ENCODE measurements around the gene PRCP. TPM values are rescaled to one million over a fixed set of nuclear protein-coding genes. Genes with fewer than 3 reads are reported as not detected.
A peak's percentile ranks its signal among the peaks of the same experiment; 100 is the strongest.

The PRCP gene
- total RNA-seq, 1 experiment from 2014 or later = 46.4 TPM

DNA sequence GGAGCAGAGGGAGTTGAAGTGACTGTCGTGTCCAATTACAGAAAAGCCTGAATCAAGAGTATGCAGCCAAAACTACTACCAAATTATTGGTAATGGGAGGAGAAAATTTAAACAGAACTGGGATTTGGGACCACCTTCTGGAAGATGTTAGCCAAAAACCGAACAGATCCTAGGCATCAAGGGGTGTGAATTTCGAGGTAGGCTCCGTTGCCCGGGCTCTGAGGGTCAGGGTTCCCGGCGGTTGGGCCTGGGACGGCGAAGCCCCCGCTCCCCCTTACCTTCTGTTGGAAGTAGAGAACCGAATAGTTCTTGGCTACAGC, 313 bp downstream of the PRCP start:
- no peak for DNase-seq
- Histone ChIP-seq H3K36me3 (replicated peaks; ENCODE audit: control insufficient read depth, insufficient read depth, low read length) (no peaks in the 10 kb centered on the region), H3K4me3 (ENCODE audit: insufficient read depth, low read depth, low read length) (peak overlapping the region; percentile 77), H3K27me3 (ENCODE audit: control insufficient read depth, insufficient read depth, low read length) (no peaks in the 10 kb centered on the region)

DNA sequence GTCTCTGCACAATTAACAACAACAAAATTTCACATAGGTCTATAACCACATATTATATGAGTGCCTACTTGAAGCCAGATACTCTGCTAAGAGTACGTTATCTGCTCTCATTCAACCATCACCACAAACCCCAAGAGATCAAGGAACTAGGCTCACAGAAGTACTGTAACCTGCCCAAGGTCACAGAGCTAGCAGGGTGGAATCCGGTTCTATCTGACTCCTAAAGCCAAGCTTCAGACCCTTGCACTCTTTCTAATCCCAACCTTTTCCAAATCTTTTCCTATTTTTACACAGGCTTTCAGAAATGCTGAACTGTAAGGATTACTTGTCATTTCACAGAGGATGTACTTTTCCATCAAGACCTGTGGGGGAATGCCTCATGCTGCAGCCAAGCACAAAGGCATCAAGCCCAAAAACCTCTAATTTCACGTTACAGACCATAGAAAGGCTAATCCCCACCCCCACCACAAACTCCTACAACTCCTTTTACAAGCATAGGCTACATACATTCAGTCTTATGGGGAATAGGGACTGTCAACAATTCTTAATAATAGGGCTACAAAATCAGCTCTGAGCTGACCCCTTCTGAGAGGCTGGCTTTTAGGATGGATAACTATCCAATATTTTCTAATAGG, 927 bp downstream of the PRCP start:
- no peak for DNase-seq
- Histone ChIP-seq H3K4me3 (ENCODE audit: insufficient read depth, low read depth, low read length) (peak overlapping the region; percentile 77), H3K36me3 (replicated peaks; ENCODE audit: control insufficient read depth, insufficient read depth, low read length) (no peaks in the 10 kb centered on the region), H3K27me3 (ENCODE audit: control insufficient read depth, insufficient read depth, low read length) (no peaks in the 10 kb centered on the region)

DNA sequence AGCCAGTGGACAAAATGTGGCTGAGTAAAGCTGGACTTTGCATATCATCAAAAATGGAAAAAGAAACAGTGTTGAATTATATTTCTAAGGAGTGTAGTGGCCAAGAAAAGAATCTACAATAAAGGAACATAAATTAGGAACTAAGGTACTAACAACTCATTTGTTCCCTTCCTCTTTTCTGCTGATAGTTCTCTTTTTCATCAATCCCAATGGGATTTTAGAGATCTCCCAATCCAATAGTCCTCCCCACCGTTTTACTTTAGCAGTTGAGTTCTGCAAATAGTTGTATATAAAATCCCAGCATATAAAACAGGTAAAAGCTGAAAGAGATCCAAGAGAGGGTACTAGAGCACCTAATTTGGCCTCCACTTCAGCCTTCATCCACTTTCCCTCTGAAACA, 2.0 kb downstream of the PRCP start:
- H3K4me3 ChIP-seq (ENCODE audit: insufficient read depth, low read depth, low read length) = no peak overlapping the region
- DNase-seq = no peak

DNA sequence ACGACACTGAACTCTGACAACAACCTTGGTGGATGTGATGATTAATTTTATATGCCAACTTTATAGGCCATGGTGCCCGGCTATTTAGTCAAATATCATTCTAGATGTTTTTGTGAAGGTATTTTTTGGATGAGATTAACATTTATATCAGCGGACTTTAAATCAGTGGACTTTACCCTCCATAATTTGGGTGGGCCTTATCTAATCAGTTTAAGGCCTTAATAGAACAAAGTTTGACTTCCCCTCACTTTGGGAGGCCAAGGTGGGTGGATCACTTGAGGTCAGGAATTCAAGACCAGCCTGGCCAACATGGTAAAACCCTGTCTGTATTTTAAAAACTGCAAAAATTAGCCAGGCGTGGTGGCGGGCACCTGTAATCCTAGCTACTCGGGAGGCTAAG, 4.0 kb downstream of the PRCP start:
- Histone ChIP-seq H3K4me3 (ENCODE audit: insufficient read depth, low read depth, low read length) (no peak overlapping the region), H3K36me3 (replicated peaks; ENCODE audit: control insufficient read depth, insufficient read depth, low read length) (no peaks in the 10 kb centered on the region), H3K27me3 (ENCODE audit: control insufficient read depth, insufficient read depth, low read length) (no peaks in the 10 kb centered on the region)
- no peak for DNase-seq

More for the DNA sequence above, 2.0 kb downstream of the PRCP start:
- Histone ChIP-seq H3K36me3 (replicated peaks; ENCODE audit: control insufficient read depth, insufficient read depth, low read length) (no peaks in the 10 kb centered on the region), H3K27me3 (ENCODE audit: control insufficient read depth, insufficient read depth, low read length) (no peaks in the 10 kb centered on the region)

DNA sequence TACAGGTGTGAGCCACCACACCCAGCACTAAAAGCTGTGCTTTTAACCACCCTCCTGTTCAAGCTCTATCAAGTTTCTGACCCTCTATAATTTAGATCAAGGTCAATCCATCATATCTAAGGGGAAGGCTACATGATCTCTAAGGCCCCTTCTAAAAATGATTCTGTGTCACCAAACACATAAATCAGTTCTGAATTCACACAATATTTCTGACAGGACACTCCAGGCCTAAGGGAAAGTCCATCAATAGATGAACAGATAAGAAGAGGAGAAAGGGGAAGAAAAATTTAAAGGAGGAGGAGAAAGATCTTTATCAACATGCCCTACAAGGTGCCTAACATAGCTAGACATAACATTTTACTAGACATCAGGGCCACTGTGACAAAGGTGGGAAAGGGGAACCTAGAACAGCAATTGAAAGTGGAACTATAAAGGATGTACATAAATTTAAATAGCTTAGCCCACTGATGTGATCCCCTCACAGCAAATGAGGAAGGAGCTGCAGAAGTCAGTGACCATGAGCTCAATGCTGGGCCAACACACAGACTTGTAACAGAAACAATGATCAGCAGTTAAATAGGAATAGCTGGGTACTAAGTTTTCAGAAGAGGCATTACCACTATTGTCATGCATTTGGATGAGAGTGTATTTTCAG, 4.7 kb downstream of the PRCP start:
- DNase-seq = no peak
- Histone ChIP-seq H3K36me3 (replicated peaks; ENCODE audit: control insufficient read depth, insufficient read depth, low read length) (no peaks in the 10 kb centered on the region), H3K27me3 (ENCODE audit: control insufficient read depth, insufficient read depth, low read length) (no peaks in the 10 kb centered on the region), H3K4me3 (ENCODE audit: insufficient read depth, low read depth, low read length) (no peak overlapping the region)

DNA sequence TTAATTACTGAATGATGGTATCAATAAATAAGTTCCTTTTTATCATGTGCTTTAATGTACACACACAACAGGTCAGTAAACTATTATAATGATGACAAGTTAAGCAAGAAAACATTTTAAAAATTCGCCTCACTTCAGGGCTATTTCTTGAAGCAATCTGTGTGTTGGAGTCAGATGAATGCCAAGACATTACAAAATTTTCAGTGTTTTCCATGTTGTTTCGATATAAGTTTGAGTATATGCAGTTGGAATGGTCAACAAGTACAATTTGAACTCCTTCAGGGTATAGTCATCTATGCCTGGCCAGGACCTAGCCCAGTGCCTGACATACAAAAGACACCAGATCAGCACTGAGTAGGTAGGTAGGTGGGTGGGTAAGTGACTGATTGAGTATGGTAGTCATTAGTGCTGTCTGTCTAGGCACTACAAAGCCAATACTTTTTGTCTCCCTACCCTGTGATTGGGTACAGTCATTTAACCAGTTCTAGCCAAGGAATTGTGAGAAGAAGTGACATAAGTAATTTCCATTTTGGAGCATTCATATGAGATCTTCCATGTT, 7.5 kb downstream of the PRCP start:
- Histone ChIP-seq H3K27me3 (ENCODE audit: control insufficient read depth, insufficient read depth, low read length) (no peaks in the 10 kb centered on the region), H3K36me3 (replicated peaks; ENCODE audit: control insufficient read depth, insufficient read depth, low read length) (no peaks in the 10 kb centered on the region), H3K4me3 (ENCODE audit: insufficient read depth, low read depth, low read length) (no peak overlapping the region)
- no peak for DNase-seq

DNA sequence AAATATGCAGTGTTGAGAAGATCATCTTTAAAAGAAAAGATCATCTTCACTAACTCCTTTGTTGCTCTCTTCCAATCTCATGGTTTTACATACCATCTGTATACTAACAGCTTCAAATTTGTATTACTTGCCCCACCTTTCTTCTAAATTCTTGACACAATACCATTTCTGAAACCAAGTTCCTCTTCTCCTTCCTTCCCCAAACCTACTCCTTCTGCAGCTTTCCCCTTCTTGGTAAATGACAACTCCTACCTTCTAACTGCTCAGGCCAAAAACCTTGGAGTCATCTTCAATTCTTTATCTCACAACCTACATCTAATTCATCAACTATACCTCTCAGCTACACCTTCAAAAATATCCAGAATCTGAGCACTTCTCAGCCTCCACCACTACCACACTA, 9.3 kb downstream of the PRCP start:
- no peak for DNase-seq
- H3K36me3 ChIP-seq (replicated peaks; ENCODE audit: control insufficient read depth, insufficient read depth, low read length) = no peaks in the 10 kb centered on the region
- no peaks in the 10 kb centered on the region for H3K27me3 ChIP-seq (ENCODE audit: control insufficient read depth, insufficient read depth, low read length)
- H3K4me3 ChIP-seq (ENCODE audit: insufficient read depth, low read depth, low read length) = no peak overlapping the region

DNA sequence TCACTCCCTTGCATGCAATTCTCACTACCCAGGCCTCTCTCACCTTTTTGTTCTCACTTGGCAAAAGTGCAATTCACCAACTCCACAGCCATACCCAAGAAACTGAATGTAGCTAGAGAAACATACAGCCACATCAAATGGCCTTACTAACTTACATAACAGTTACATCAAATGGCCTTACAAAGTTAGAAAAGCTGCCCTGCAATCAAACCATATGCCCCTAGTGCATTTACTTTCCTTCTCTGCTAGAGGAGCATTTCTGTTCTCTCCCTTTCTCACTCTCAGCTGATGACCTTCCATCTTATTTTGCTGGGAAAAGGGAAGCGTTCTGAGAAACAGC, 10.3 kb downstream of the PRCP start:
- no peak for DNase-seq
- H3K36me3 ChIP-seq (replicated peaks; ENCODE audit: control insufficient read depth, insufficient read depth, low read length) = no peaks in the 10 kb centered on the region
- H3K4me3 ChIP-seq (ENCODE audit: insufficient read depth, low read depth, low read length) = no peak overlapping the region
- H3K27me3 ChIP-seq (ENCODE audit: control insufficient read depth, insufficient read depth, low read length) = no peaks in the 10 kb centered on the region

DNA sequence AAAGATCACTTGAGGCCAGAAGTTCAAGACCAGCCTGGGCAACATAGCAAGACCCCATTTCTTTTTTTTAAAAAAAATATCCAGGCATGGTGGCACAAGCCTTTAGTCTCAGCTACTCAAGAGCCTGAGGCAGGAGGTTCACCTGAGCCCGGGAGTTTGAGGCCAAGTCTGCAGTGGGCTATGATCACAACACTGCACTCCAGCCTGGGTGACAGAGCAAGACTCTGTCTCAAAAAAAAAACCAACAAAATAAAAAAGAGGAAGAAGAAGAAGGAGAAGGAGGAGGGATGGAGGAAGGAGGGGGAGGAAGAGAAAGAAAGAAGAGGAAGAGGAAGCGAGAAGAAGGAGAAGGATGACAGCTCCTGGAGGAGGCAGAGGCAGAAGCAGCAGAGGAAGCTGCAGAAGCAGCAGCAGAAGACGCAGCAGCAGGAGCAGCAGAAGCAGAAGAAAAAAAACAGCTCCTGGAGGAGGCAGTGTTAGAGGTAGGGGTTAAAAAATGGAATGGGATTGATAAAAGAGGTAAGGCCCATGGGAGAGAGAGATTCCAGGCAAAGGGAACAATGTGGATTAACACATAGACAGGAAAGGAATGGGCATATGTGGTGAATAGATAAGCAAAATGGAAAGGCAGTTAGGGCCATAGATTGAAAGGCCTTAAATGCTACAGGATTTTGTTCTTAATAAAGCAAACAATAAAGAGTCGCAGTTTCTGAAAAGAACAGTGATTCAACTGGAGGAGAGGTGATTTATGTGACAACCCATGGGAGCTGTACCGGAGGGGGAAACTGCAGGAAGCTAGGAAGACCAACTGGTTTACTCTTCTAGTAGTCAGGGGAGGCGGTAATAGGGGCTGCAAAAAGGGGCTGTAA, 10.9 kb downstream of the PRCP start:
- no peak for DNase-seq
- no peaks in the 10 kb centered on the region for H3K36me3 ChIP-seq (replicated peaks; ENCODE audit: control insufficient read depth, insufficient read depth, low read length)
- no peak overlapping the region for H3K4me3 ChIP-seq (ENCODE audit: insufficient read depth, low read depth, low read length)
- H3K27me3 ChIP-seq (ENCODE audit: control insufficient read depth, insufficient read depth, low read length) = no peaks in the 10 kb centered on the region

DNA sequence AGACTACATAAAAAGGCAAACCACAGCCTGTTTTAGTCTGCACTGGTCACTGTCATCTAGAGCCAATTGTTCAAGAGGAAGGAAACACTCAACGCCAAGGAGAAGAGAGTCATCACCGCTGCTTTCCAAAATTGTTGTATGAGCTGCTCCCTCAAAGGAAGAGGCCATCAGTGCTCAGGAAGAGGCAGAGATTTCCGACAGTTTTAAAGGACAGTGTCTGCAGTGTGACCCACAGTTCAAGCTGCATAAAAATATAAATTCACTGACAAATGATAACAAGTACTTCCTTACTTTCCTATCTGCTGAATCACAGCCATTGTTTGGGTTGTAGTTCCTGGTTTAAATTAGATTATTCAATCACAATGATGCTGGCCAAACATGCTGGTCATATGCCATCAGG, 16.4 kb downstream of the PRCP start:
- no peaks in the 10 kb centered on the region; the same call in none of the 2 replicates for H3K36me3 ChIP-seq (replicated peaks; ENCODE audit: control insufficient read depth, insufficient read depth, low read length)
- H3K4me3 ChIP-seq (ENCODE audit: insufficient read depth, low read depth, low read length) = no peak overlapping the region
- H3K27me3 ChIP-seq (ENCODE audit: control insufficient read depth, insufficient read depth, low read length) = no peaks in the 10 kb centered on the region
- no peak for DNase-seq

DNA sequence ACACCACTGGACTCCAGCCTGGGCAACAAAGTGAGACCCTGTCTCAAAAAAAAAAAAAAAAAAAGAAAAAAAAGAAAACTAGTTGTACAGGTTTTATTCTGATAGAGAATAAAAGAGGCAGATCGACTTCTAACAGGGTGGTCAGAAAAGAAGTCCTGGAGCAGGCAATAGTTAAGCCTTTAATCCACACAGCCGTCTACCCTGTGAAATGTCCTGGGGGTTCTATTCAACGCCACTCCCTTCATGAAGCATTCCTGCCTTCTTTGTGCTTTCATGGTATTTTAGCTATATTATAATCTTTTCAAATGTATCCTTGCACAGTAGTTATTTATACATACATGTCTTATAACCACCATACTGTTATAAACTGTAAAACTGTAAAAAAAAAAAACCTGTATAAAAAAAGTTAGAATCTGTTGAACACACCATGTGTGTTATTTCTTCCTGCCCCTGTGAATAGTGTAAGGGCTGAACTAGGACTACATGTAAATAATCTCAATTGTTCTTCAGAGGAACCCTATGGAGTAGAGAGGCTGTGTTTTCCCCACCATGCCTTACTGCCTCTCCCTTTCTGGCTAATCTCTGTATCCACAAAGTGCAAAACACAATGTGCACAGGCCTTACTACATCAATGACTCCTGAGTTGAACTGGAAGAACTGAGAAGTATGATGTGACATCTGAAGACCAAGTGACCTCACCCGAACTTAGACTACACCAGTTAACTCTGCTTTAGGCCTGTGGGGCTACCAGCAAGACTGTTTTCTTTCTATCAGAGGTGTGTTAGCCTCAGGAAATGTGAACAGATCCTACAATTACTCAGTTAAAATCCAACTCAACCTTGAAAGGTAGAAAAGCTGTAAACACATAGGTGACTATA, 25.3 kb downstream of the PRCP start:
- Histone ChIP-seq H3K27me3 (ENCODE audit: control insufficient read depth, insufficient read depth, low read length) (no peaks in the 10 kb centered on the region), H3K4me3 (ENCODE audit: insufficient read depth, low read depth, low read length) (no peak overlapping the region), H3K36me3 (replicated peaks; ENCODE audit: control insufficient read depth, insufficient read depth, low read length) (no peaks in the 10 kb centered on the region; the same call in 1 of the 2 replicates)
- no peak for DNase-seq

DNA sequence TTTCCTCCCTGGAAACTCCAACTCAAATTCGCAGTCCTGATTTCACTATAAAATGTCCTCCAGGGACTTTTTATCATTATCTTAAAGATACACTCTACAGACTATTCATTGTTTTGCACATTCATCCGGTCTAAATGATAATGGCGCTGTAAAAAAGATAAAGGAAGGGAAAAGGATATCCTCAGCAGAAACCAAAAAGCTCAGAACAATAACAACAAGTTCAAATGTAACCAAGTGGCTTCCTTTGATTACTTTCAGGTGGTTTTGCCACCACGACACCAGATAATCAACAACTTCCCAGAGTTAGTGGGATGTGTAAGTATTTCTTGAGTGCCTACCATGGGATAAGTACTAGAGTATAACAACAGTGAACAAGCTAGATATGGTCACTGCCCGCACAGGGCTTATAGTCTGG, 26.3 kb downstream of the PRCP start:
- Histone ChIP-seq H3K27me3 (ENCODE audit: control insufficient read depth, insufficient read depth, low read length) (no peaks in the 10 kb centered on the region), H3K4me3 (ENCODE audit: insufficient read depth, low read depth, low read length) (no peak overlapping the region), H3K36me3 (replicated peaks; ENCODE audit: control insufficient read depth, insufficient read depth, low read length) (no peaks in the 10 kb centered on the region)
- DNase-seq = no peak

DNA sequence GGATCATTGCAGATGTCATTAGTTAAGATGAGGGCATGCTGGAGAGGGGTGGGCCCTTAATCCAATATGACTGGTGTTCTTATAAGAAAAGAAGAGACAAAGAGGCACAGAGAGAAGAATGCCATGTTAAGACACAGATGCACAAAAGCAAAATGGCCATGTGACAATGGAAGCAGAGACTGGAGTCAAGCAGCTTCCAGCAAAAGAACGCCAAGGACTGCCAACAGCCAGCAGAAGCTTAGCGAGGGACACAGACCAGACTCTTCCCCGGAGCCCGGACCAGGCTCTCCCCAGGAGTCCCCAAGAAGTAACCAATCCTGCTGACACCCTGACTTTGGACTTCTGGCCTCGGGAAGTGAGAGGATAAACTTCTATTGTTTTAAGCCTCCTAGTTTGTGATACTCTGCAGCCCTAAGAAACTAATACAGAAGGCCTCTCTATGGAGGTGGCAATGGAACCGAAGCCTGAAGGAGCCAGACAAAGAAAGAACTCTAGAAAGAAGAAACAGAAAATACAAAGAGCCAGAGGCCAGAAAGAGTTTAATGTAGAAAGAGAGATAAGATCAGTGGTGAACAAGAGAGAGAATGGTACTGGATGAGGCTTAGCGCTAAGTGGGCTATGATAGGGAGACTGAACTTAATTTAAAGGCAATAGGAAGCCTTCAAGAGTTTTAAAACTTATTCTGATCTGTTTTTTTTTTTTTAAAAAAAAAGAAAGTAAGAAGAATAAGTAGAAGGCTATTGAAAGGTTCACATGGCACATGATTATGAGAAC, 27.7 kb downstream of the PRCP start:
- no peaks in the 10 kb centered on the region for H3K27me3 ChIP-seq (ENCODE audit: control insufficient read depth, insufficient read depth, low read length)
- H3K36me3 ChIP-seq (replicated peaks; ENCODE audit: control insufficient read depth, insufficient read depth, low read length) = no peaks in the 10 kb centered on the region
- DNase-seq = no peak
- no peak overlapping the region for H3K4me3 ChIP-seq (ENCODE audit: insufficient read depth, low read depth, low read length)

DNA sequence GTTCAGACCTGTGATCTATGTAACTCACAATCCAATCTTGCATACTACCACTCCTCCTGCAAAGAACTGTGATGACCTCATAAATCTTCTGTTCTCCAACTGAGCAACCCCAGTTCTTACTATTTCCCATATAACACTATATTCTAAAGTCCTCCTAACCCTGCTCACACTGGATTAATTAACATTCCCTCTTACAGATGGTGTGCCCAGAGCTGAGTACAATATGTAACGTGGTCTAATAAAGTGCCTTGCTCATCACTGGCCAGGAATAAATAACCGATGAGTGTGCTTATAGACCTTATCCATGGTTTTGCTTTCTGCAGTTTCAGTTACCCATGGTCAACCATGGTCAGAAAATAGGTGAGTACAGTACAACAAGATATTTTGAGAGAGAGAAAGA, 28.6 kb downstream of the PRCP start:
- no peak overlapping the region for H3K4me3 ChIP-seq (ENCODE audit: insufficient read depth, low read depth, low read length)
- H3K27me3 ChIP-seq (ENCODE audit: control insufficient read depth, insufficient read depth, low read length) = no peaks in the 10 kb centered on the region
- no peaks in the 10 kb centered on the region for H3K36me3 ChIP-seq (replicated peaks; ENCODE audit: control insufficient read depth, insufficient read depth, low read length)

More for the DNA sequence above, 28.6 kb downstream of the PRCP start:
- no peak for DNase-seq
